ENCODE results near the gene GAPVD1. TPM values are rescaled to one million over a fixed set of nuclear protein-coding genes. Genes with fewer than 3 reads are reported as not detected.

The GAPVD1 gene
- total RNA-seq, 4 donors from 2014 or later: 56.8 to 66.6 (median 63.9) TPM

- H3K36me3 ChIP-seq: no peaks in the 10 kb centered on the region
- H3K27me3 ChIP-seq: no peaks in the 10 kb centered on the region
- H3K9me3 ChIP-seq: no peaks in the 10 kb centered on the region
- WGBS, 2 donors: 88 to 89% methylated on average over 6 of the region's 6 CpGs
- H3K27ac ChIP-seq: no peak overlapping the region
- TF ChIP-seq EP300 (IDR thresholded peaks at IDR 0.05) (no peak), CTCF (IDR thresholded peaks at IDR 0.05) (no peak), POLR2A (IDR thresholded peaks at IDR 0.05) (no peak)
- H3K4me3 ChIP-seq: no peak overlapping the region
- no peaks in the 10 kb centered on the region for H3K4me1 ChIP-seq
- no peak for DNase-seq (ENCODE audit: low spot score in 2 of 2)
Measured at GRCh38 chr9:125391704-125392103, 130.1 kb downstream of the GAPVD1 start.

- no peak for DNase-seq (ENCODE audit: low spot score in 2 of 2)
- 82 to 89% methylated on average over 3 of the region's 3 CpGs for WGBS, 2 donors
- H3K4me1 ChIP-seq: no peaks in the 10 kb centered on the region
Measured at GRCh38 chr9:125393426-125393825, 131.8 kb downstream of the GAPVD1 start.

GRCh38 chr9:125396799-125397198 is 135.2 kb downstream of the GAPVD1 start:
- Histone ChIP-seq H3K9me3 (no peaks in the 10 kb centered on the region), H3K36me3 (no peaks in the 10 kb centered on the region), H3K4me1 (no peaks in the 10 kb centered on the region), H3K4me3 (no peak overlapping the region), H3K27me3 (no peaks in the 10 kb centered on the region), H3K27ac (no peak overlapping the region)
- no peak for DNase-seq (ENCODE audit: low spot score in 2 of 2)
- TF ChIP-seq EP300 (IDR thresholded peaks at IDR 0.05): no peak
- no peak for TF ChIP-seq POLR2A (IDR thresholded peaks at IDR 0.05)
- no peak for TF ChIP-seq CTCF (IDR thresholded peaks at IDR 0.05)
- 83 to 96% methylated on average over 6 of the region's 6 CpGs for WGBS, 2 donors

More at GRCh38 chr9:125393426-125393825, 131.8 kb downstream of the GAPVD1 start:
- H3K27ac ChIP-seq: no peak overlapping the region
- no peak for TF ChIP-seq EP300 (IDR thresholded peaks at IDR 0.05)
- no peak for TF ChIP-seq CTCF (IDR thresholded peaks at IDR 0.05)
- no peak for TF ChIP-seq POLR2A (IDR thresholded peaks at IDR 0.05)
- H3K36me3 ChIP-seq: no peaks in the 10 kb centered on the region
- no peaks in the 10 kb centered on the region for H3K27me3 ChIP-seq
- no peaks in the 10 kb centered on the region for H3K9me3 ChIP-seq
- H3K4me3 ChIP-seq: no peak overlapping the region

- Histone ChIP-seq H3K4me3 (no peak overlapping the region), H3K27ac (no peak overlapping the region), H3K9me3 (no peaks in the 10 kb centered on the region), H3K4me1 (no peaks in the 10 kb centered on the region), H3K27me3 (no peaks in the 10 kb centered on the region), H3K36me3 (no peaks in the 10 kb centered on the region)
- no peak for DNase-seq (ENCODE audit: low spot score in 2 of 2)
- 59 to 67% methylated on average over 11 of the region's 11 CpGs for WGBS, 2 donors
- TF ChIP-seq CTCF (IDR thresholded peaks at IDR 0.05): no peak
Measured at GRCh38 chr9:125397736-125398135, 136.1 kb downstream of the GAPVD1 start.

GRCh38 chr9:125398243-125398642 is 136.6 kb downstream of the GAPVD1 start:
- Histone ChIP-seq H3K4me3 (no peak overlapping the region), H3K36me3 (no peaks in the 10 kb centered on the region), H3K27ac (no peak overlapping the region), H3K27me3 (no peaks in the 10 kb centered on the region), H3K4me1 (no peaks in the 10 kb centered on the region), H3K9me3 (no peaks in the 10 kb centered on the region)
- WGBS, 2 donors: 93% methylated on average over 1 of the region's 1 CpG
- DNase-seq (ENCODE audit: low spot score in 2 of 2): no peak
- TF ChIP-seq EP300 (IDR thresholded peaks at IDR 0.05): no peak
- no peak for TF ChIP-seq CTCF (IDR thresholded peaks at IDR 0.05)
- TF ChIP-seq POLR2A (IDR thresholded peaks at IDR 0.05): no peak
